ENCODE results near the gene AP2B1.
"Not testable (repeated sequence)": the region's sequence is repeated elsewhere in the genome, so short reads cannot be mapped to it uniquely, and the experiment has no call there.

The AP2B1 gene

DNA sequence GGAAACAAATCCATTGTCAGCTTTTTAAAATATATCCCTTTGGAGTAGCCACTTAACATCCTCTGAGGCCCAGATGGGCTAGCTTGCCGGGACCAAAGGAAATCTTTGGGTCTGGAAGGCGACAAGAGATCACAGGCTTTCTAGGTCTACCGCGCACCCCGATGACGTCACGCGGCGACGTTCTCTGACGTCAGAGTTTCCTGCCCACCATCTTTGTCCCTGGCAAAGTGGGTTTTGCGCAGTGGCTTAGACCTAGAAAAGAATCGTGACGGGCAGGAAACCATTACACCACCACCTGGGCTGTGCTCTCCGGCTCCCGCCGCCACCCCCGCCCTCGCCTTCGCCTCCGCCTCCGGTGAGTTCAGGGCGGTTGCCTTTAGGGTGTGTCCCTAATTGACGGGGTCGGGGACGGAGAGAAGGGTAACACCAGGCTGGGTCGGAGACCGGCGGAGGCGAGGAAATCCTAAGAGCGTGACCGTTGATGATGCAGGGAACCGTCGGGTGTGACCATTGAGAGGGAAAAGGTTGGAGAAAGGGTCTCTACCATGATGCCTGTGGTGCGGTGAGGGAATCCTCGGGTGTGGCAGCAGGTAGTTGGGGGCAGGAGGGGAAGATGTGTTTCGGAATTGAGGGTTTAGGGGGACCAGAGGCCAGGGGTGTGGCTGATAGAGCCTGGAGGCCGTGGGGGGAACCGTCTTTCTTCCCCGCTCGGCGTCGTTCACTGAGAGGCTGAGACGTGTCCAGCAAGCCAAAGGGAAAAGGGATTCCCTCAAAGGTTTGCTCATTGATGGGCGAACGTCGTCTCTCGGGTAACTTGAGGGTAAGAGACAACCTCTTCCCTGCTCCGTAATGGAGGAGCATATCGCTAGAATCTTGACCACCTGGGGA, at the start of gene AP2B1:
Gene AP2B1, plus strand, starts transcription at position 249 of the 888 bp plus-strand sequence. CDS start 6,709 bp downstream, outside the sequence.
- peak; percentile 98 for DNase-seq (ENCODE audit: low spot score)

DNA sequence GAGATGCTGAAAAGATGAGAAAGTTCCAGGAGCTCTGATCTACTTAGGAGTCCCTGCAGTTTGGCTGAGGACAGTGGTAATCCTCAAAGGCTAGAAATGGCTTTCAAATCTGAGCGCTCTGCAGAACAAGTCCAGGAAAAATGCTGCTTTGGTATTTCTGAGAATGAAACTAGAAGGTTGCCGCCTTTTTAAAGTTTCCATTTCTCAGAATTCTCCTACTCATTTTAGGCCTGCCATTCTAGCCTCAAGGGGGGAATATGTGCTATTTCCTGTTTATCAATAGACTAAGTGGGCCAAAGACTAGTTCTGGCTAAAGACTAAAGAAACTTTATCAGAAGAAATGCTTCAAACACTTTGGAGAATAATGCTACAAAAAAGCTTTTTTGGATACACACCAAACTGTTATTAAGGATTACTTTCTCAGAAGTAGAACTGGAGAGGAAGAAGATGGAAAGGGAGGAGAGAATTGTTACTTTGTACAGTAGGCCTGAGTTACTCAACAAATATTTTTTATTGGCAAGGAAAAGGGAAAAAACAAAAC, 49.5 kb upstream of the AP2B1 start, which contains the start of gene SLFN12L:
Gene SLFN12L, minus strand, starts transcription at position 78 of the 541 bp plus-strand sequence. CDS start 15,314 bp downstream, outside the sequence.
- peak; percentile 91 for DNase-seq (ENCODE audit: low spot score)

DNA sequence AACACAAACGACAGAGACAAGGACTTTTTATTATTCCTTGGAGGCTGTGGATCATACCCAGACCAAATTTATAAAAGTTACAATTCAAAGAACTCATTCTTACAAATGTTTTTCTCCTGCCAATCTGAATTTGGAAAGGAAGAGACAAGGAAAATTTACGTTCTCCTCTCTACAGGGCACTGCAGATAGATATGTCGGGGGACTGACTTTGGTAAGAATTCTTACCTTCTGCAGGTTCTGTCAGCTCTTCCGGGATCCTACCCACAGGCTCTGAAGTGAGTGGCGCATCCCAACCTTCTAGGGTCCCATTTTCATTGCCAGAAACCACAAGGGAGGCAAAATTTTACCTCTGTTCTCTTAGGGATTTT, 47.5 kb upstream of the AP2B1 start:
- DNase-seq (ENCODE audit: low spot score): no peak

DNA sequence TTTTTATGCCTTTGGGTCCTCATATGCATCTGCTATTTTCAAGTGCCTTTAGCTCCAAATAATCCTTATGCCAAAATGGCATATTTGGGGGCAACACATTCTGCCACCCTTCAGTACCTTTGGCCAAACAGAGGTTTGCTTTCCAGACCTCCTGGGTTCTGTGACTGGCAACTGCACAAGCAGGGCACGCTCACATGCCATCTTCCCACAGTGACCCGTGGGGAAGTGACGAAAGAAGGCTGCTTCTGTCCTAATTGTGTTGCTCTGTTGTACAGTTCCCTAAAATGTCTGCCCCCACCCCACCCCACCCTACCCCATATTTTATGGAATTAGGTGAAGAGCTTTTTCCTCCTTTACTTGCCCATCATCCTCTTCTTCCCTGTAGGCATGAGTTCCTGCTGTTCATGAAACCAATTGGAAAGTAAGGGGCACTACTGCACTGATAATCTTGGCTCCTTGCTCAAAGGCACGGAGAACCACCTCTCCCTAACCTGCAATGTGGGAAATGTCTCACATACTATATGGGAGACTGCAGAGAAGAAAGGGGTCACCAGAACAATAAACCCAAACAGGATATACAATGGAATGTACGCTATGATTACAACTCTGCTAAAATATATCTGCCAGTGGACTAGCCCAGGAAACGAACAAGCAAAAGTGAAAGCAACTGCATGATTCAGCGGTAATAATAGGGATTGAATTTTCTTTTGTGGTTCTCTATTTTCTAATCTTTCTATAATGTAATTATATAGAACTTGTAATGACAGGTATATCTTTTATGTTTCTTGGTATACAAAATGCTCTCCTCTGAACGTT, 46.3 kb upstream of the AP2B1 start:
- DNase-seq (ENCODE audit: low spot score): peak; percentile 60

DNA sequence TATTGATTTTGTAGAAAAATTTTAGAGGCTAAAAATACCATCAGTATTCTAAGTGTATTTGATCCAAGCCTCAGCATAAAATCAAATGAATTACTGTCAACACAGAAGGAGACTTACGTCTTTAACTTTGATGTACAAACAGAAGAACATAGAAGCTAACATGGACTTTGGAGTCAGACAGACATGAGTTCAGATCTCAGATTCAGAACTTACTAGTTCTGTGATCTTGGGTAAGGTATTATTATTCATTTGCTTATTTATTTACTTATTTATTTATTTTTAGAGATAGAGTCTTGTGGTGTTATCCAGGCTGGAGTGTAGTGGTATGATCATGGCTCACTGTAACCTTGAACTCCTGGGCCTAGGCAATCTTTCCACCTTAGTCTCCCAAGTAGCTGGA, 45.7 kb upstream of the AP2B1 start:
- DNase-seq (ENCODE audit: low spot score): no peak

DNA sequence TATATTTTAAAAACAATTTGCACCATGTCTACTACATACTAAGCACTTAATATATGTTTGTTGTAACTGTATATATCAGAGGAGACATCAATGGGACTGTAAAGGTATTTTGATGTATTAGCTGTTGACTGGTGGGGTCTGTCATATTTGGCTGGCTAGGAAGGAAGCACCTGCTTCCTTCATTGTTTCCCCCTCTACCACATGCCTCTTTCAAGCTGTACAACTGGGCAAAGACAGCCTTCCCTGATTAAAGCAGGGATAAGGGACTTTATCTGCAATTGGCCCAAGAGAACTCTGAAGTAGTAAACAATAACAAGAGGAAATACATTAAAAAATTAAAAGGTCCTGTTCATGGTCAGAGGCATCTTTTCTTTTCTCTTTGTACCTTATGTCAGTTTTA, 44.1 kb upstream of the AP2B1 start:
- DNase-seq (ENCODE audit: low spot score): no peak

DNA sequence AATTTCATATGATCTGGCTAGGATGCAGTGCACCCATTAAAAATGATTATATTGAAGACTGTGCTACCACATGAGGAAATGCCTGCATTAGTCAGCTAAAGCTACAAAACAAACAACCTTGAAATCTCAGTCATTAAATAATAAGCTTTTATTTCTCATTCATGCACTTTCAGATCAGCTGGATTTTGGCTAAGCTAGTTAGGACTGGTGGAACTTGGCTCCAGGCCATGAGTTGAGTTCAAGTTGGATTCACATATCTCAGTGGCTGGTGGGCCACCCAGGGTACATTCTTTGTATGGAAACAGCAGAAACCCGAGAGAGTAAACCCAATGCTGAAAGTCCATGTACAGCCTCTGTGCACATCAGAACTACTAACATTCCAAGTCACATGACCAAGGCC, 43.3 kb upstream of the AP2B1 start:
- DNase-seq (ENCODE audit: low spot score): no peak

DNA sequence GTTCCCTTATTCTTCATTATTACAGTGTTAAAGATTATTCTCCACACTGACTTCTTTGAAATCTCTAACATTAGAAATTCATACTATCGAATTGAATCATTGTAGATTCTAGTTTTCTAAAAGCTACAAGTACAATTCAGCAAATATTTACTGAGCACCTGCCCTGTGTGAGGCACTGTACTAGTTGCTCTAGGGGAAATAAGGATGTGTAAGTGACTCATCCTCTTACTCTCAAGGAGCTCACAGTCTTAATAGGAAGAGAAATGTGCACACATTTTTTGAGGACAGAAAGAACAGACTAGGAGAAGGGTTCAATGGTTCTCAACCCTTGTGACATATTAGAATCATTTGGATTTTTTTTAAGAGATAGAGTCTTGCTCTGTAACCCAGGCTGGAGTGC, 42.0 kb upstream of the AP2B1 start:
- DNase-seq (ENCODE audit: low spot score): no peak

DNA sequence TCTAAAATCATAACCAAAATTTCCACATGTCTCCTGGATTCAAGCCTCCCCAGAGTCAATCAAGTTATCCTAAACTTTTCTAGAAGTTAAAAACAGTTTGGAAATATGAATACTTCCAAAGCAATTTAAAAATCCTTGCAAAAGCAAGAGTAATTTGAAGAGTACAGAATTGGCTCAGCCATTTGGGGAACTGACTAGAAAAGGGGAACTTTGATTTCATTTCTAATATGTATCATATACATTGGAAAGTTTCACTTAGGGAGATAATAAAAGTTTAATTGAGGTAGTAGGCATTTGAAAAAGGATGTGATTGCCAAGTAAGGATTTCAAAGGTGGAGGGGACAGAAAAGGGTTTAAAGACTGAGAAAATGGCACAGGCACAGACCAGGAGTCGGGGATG, 40.6 kb upstream of the AP2B1 start:
- no peak for DNase-seq (ENCODE audit: low spot score)

DNA sequence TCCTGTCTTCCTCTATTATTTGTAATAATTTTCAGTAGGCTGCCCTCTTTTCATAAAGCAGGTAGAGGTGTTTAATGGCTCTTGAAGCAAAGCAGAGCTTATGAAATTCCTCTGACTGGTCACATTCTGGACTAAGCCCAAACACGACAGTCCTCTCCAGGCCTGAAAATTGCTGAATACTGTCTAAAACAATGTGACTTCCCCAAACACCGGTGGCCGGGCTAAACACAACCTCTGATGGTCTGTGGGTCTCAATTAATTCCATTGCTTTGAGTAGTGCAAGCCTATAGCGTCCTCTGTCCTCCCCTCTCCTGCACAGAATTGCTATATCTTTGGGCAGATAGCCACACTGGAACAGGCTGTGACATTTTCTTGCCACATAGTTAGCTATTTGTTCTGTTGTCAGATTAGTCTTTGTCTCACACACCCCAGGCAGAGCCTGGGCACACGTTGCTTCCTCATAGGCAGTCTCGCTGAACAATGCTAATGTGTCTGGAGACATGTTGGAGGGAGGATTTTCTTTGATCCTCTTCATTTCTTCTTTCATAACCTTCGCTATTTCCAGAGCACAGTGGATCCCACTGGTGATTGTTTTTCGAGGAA, 38.8 kb upstream of the AP2B1 start:
- DNase-seq (ENCODE audit: low spot score): no peak

DNA sequence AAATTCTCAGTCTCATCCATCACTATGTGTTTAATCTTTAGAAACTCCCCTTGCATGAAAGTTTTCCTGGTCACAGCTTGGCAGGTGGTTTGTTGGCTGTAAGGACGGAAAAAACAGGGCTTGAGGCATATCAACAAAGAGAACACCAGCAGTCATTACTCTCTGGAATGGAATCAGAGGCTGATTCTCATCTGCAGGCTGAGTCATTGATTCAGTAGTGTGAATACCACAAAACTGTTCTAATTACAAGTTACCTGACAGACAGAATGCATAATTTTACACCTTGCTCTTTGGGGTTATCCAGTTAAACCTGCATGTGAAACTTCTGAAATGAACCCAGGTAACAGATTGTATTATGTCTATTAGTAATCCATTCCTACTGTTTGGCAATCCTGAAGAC, 38.1 kb upstream of the AP2B1 start:
- no peak for DNase-seq (ENCODE audit: low spot score)

DNA sequence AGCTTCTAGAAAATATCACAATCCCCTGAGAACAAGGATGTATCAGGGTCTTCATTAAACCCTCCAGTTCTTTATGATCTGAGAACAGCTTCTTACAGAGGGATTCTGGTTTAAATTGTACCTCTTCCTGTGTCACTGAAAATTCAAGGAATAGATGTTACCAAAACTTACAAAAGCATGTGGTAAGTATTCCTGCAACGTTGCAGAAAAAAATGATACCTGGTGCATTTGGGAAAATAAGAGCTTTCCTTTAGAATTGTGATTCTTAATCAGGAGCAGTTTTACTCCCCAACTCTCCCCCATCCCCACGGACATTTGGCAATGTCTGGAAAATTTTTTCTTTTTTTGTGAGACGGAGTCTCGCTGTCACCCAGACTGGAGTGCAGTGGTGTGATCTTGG, 33.8 kb upstream of the AP2B1 start:
- no peak for DNase-seq (ENCODE audit: low spot score)

DNA sequence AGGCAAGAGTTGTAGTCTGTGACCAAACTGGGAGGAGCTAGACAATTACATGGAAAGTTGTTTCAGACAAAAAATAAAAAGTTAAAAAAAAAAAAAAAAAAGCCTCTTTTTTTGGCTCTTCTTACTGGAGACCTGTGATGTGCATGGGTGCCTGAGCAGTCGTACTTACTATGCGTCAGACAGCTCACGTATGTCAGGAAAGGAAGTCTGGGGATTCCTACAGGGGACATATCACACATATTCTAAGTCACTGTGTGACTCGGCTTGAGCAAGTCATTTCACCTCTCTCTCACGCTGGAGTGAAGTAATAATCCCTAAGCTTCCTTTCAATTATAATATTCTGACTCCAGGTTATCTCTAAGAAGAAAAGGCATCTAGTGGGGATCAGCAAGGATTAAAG, 32.5 kb upstream of the AP2B1 start:
- no peak for DNase-seq (ENCODE audit: low spot score)

DNA sequence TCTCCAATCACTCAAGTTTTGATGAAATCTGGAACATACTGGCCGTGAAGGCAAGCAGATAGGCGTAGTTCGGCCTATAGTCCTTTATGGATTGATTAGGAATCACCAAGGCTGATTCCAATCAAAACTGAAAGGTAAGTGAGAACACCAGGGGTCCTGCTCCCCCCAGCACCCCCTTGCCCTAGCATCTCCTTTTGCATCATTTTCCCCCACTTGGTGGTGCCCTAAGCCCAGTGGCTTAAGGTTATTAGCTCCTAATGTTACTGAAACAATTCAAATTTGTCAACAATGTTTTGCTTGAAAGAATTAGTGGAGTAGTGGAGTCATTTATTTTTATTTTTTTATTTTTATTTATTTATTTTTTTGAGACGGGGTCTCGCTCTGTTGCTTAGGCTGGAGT, 31.4 kb upstream of the AP2B1 start:
- no peak for DNase-seq (ENCODE audit: low spot score)

DNA sequence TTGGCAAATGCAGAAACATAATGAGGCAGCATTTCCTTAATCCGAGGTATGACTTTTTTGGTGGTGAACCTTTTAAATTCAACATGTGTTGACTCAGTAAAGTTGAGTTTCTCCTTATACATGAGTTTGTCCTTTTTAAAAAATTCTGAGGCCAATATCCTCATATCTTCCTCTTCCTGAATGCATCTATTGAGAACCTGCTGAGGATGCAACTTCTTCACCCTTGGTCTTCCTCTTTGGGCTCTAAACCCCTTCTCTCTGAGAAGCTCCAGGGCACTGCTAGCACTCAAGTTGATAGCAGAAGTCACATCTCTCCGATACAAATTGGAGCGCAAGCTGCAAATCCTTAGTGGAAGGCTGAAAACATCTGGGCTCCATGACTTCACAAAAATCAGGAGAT, 29.8 kb upstream of the AP2B1 start:
- no peak for DNase-seq (ENCODE audit: low spot score)

DNA sequence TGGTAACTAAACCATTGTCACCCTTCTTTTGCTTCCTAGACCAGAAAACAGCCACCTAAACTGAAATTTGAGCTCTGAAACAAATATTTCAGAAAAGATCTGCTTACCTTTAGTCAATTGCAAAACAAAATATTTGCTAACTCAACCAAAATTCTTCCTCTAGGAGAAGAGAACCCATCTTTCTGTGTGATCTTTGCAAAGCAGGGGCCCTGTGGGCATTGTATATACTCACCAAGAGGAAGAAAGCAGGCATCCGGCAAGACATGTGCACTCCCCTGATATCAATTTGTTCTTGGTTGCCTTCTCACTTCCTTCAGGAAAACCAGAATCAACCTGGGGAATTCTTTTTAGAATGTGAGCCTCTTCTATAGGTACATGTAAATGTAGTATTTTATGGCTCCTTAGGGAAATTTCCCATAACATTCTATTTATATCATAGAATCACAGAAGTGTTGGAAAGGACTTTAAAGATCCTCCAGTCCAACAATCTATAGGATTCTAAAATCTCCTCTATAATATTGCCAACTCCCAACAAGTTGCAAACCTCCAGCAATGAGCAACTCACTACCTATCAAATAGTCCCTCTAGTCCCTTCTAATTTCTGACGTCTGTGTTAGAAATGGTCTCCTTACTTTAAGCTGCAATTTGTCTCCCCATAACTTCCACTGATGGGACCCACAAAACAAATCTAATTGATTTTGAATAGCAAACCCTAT, 27.5 kb upstream of the AP2B1 start:
- no peak for DNase-seq (ENCODE audit: low spot score)

DNA sequence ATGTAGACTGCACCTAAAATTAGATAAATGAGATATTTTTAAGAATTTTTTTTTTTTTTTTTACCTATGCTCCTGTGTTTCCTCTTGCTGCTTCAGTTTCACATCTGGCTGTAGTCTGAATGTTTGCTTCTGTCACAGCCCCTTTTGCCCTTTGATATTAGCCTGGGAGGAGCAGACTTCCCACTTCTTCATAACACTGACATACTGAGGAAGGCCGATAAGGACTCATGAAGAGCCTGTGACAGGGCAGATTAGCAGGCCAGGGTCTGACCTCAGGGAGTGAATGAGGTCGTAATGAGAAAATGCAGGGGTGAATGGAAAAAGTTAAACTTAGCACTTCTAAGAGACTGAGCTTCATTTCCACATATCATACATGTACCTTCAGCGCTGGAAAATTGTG, 26.4 kb upstream of the AP2B1 start, which contains the start of gene SLFN14:
Gene SLFN14, minus strand, starts transcription at position 117 of the 400 bp plus-strand sequence. CDS start 2,757 bp downstream, outside the sequence.
- no peak for DNase-seq (ENCODE audit: low spot score)

DNA sequence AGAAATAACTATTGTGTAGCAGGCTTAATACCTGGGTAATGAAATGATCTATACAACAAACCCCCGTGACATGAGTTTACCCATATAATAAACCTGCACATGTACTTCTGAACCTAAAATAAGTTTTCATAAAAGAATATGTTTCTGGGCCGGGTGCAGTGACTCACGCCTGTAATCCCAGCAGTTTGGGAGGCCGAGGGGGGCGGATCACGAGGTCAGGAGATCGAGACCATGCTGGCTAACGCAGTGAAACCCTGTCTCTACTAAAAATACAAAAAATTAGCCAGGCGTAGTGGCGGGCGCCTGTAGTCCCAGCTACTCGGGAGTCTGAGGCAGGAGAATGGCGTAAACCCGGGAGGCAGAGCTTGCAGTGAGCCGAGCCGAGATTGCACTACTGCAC, 23.9 kb upstream of the AP2B1 start:
- not testable (repeated sequence) for DNase-seq (ENCODE audit: low spot score)

DNA sequence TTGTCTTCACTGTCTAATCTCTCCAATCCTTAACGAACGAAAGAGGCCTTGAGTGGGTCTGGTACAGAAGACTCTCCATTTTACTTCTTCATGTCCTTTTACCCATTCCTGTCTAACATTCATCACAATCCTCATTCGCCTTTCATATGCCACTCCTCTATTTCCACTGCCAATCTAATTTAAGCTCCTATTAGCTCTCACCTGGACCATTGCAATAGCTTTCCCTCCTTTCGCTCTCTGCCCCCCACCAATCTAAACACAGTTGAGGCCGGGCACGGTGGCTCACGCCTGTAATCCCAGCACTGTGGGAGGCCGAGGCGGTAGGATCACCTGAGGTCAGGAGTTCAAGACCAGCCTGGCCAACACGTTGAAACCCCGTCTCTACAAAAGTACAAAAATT, 20.2 kb upstream of the AP2B1 start:
- no peak for DNase-seq (ENCODE audit: low spot score)

DNA sequence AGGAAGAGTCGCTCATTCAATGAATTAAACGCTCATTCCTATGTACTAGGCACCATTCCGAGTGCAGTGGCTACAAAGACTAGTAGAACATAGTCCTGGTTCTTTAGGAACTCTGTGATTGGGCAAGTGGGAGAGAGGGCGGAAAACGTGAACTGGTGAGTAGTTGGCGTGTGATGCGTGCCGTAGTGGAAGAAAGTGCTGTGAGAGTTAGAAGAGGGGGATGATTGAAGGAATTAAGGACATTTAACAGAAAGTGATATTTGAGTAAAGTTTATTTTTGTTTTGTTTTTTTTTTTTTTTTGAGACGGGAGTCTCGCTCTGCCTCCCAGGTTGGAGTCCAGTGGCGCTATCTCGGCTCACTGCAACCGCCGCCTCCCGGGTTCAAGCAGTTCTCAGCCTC, 18.6 kb upstream of the AP2B1 start:
- peak; percentile 41 for DNase-seq (ENCODE audit: low spot score)

DNA sequence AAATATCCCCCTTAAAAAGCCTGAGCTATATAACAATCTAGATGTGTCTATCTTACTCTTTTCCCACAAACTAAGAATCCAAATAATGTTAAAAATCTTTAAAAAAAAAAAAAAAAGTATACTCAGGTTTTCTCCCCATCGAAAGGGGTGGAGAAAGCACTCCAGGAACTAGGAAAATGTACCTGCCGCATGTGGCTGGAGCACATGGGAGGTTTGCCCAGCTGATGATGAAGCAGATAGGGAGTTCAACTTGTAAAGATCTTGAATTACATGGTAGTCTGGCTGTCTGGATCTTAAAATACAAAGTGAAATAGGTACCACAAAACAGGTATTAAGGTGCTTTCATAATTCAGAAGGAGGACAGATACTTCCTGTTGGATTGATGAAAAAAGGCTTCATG, 17.7 kb upstream of the AP2B1 start:
- DNase-seq (ENCODE audit: low spot score): no peak

DNA sequence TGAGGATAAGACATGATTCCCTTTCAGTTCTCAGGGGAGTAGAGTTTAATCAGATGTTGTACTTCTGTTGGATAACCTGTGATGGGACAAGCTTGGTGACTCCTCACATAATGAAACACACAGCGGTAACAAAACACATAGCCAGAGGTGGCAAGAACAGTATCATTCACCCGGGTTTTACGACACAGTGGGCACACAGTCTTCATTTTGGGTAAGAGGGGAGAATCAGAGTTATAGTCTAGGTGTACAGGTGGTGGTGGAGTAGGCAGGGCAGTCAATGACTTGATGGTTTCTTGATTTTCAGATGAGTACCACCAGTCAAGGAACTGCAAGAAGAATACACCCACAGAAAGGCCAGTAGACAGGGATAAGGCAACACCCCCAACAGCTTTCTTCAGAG, 11.4 kb upstream of the AP2B1 start:
- no peak for DNase-seq (ENCODE audit: low spot score)
